ENCODE data around the gene RPS2. TPM values are rescaled to one million over a fixed set of nuclear protein-coding genes. Genes with fewer than 3 reads are reported as not detected.
"Not testable (repeated sequence)": the region's sequence is repeated elsewhere in the genome, so short reads cannot be mapped to it uniquely, and the experiment has no call there.

The RPS2 gene
- total RNA-seq = 1,000 to 10,000 TPM; 3,208 to 3,662 (median 3,410) TPM
- 3,446 TPM for total RNA-seq (2013)
- total RNA-seq = 873 to 2,088 (median 1,431) reads per million in 29 experiments

- Mint-ChIP-seq H3K4me3 (peak within 1 kb of the TSS; percentile 91 to 93 (median 91)), H3K27me3 (no peaks in the 10 kb centered on the region), H3K9me3 (no peaks in the 10 kb centered on the region), H3K36me3 (peaks cover 21% of the 10 kb centered on the region), H3K27ac (peak within 1 kb of the TSS; percentile 95 to 96), H3K4me1 (peaks cover 37 to 49% (median 45%) of the 10 kb centered on the region in 3 donors)
- peaks cover 12 to 55% of the 10 kb centered on the region in 2 experiments for H3K4me1 ChIP-seq (ENCODE audit: control insufficient read depth in 1 of 2, extremely low read depth in 1 of 2, insufficient read depth in 2 of 2, low read length in 2 of 2)
- no peaks in the 10 kb centered on the region for H3K9me3 ChIP-seq
- WGBS (ENCODE audit: insufficient coverage) = under 1% methylated on average over 87 of the region's 97 CpGs
- ATAC-seq (replicated peaks in 1 of 4) = peak; percentile 86 to 89 (median 88)
- peaks cover 7 to 26% of the 10 kb centered on the region in 2 donors for H3K36me3 ChIP-seq (ENCODE audit: control insufficient read depth in 2 of 2, extremely low read depth in 1 of 2, insufficient read depth in 1 of 2, low read length in 1 of 2)
- DNase-seq = peak; percentile 93 to 100 (median 98)
- CTCF ChIA-PET = interaction anchor here in 1 of 2 donors (0.7 to 1.0 kb wide), 2 partner anchors 27 to 176 kb away, joined by 3 to 6 read pairs; no protein-coding TSS in a partner anchor
- POLR2A ChIA-PET = interaction anchor here (0.5 to 1.4 kb wide), 14 partner anchors 20 to 1319 kb away, joined by 3 to 12 read pairs (median 4); partner anchors contain the start of genes ATP6V0C (in 1 of the 2), MSRB1 (in 1 of the 2), NUBP2 (in 1 of the 2) and PKD1 (in 1 of the 2)
- H3K27ac ChIP-seq (ENCODE audit: low read length) = peak within 1 kb of the TSS; percentile 97
- H3K4me3 ChIP-seq (ENCODE audit: control insufficient read depth in 1 of 2, extremely low read depth in 1 of 2, low read length in 1 of 2) = peak within 1 kb of the TSS; percentile 83 to 95
- no peaks in the 10 kb centered on the region for H3K27me3 ChIP-seq (replicated peaks in 1 of 2; ENCODE audit: control insufficient read depth in 2 of 2, extremely low read depth in 1 of 2, insufficient read depth in 2 of 2, low read length in 1 of 2)
These were observed at the start of gene RPS2 for GRCh38 chr16:1964506-1965395. TSS of gene RPS2 (minus strand) at chr16:1964826. CDS start at chr16:1964625, 201 bp downstream.

GRCh38 chr16:2013527-2013926, 48.9 kb upstream of the RPS2 start:
- ChIA-PET CTCF (no interaction called here), POLR2A (no interaction called here)
- H3K4me3 ChIP-seq (ENCODE audit: control insufficient read depth in 1 of 2, extremely low read depth in 1 of 2, low read length in 1 of 2) = no peak overlapping the region
- Mint-ChIP-seq H3K4me1 (peaks cover 9 to 12% (median 11%) of the 10 kb centered on the region in 3 donors), H3K4me3 (no peak overlapping the region), H3K9me3 (no peaks in the 10 kb centered on the region), H3K27me3 (peaks cover 0 to 3% of the 10 kb centered on the region in 2 donors), H3K36me3 (no peaks in the 10 kb centered on the region), H3K27ac (no peak overlapping the region)
- H3K27me3 ChIP-seq (replicated peaks in 1 of 2; ENCODE audit: control insufficient read depth in 2 of 2, extremely low read depth in 1 of 2, insufficient read depth in 2 of 2, low read length in 1 of 2) = peaks cover 0 to 13% of the 10 kb centered on the region in 2 experiments
- no peaks in the 10 kb centered on the region for H3K9me3 ChIP-seq
- ATAC-seq (replicated peaks in 1 of 4) (no peak), DNase-seq (no peak)
- no peak overlapping the region for H3K27ac ChIP-seq (ENCODE audit: low read length)
- 98% methylated on average over 8 of the region's 15 CpGs for WGBS (ENCODE audit: insufficient coverage)
- no peaks in the 10 kb centered on the region for H3K36me3 ChIP-seq (ENCODE audit: control insufficient read depth in 2 of 2, extremely low read depth in 1 of 2, insufficient read depth in 1 of 2, low read length in 1 of 2)
- peaks cover 10 to 15% of the 10 kb centered on the region in 2 experiments for H3K4me1 ChIP-seq (ENCODE audit: control insufficient read depth in 1 of 2, extremely low read depth in 1 of 2, insufficient read depth in 2 of 2, low read length in 2 of 2)

- H3K27ac Mint-ChIP-seq; H3K9me3 ChIP-seq; H3K4me3 ChIP-seq (ENCODE audit: control insufficient read depth in 1 of 2, extremely low read depth in 1 of 2, low read length in 1 of 2); H3K27me3 Mint-ChIP-seq; H3K36me3 ChIP-seq (ENCODE audit: control insufficient read depth in 2 of 2, extremely low read depth in 1 of 2, insufficient read depth in 1 of 2, low read length in 1 of 2); DNase-seq; H3K36me3 Mint-ChIP-seq; POLR2A ChIA-PET; H3K4me3 Mint-ChIP-seq; ATAC-seq (replicated peaks in 1 of 4); CTCF ChIA-PET; H3K27ac ChIP-seq (ENCODE audit: low read length); H3K27me3 ChIP-seq (replicated peaks in 1 of 2; ENCODE audit: control insufficient read depth in 2 of 2, extremely low read depth in 1 of 2, insufficient read depth in 2 of 2, low read length in 1 of 2); H3K9me3 Mint-ChIP-seq: not testable (repeated sequence)
- WGBS (ENCODE audit: insufficient coverage) = 80% methylated on average over 5 of the region's 9 CpGs
- peaks cover 26 to 29% (median 27%) of the 10 kb centered on the region in 3 donors for H3K4me1 Mint-ChIP-seq
- peaks cover 17 to 33% of the 10 kb centered on the region in 2 experiments for H3K4me1 ChIP-seq (ENCODE audit: control insufficient read depth in 1 of 2, extremely low read depth in 1 of 2, insufficient read depth in 2 of 2, low read length in 2 of 2)
These were observed 47.1 kb upstream of the RPS2 start for GRCh38 chr16:2011726-2012125.

GRCh38 chr16:2009791-2010510, 45.3 kb upstream of the RPS2 start, which contains the start of gene ZNF598:
TSS of gene ZNF598 (minus strand) at chr16:2009821.
- Mint-ChIP-seq H3K9me3 (no peaks in the 10 kb centered on the region), H3K36me3 (no peaks in the 10 kb centered on the region), H3K27me3 (no peaks in the 10 kb centered on the region), H3K4me3 (peak within 1 kb of the TSS; percentile 86 to 88 (median 87)), H3K4me1 (peaks cover 34 to 41% (median 40%) of the 10 kb centered on the region in 3 donors), H3K27ac (peak within 1 kb of the TSS; percentile 91 to 92)
- Histone ChIP-seq H3K9me3 (no peaks in the 10 kb centered on the region), H3K36me3 (ENCODE audit: control insufficient read depth in 2 of 2, extremely low read depth in 1 of 2, insufficient read depth in 1 of 2, low read length in 1 of 2) (peaks cover 3% of the 10 kb centered on the region in 2 donors), H3K4me1 (ENCODE audit: control insufficient read depth in 1 of 2, extremely low read depth in 1 of 2, insufficient read depth in 2 of 2, low read length in 2 of 2) (peaks cover 17 to 49% of the 10 kb centered on the region in 2 experiments), H3K27ac (ENCODE audit: low read length) (peak within 1 kb of the TSS; percentile 94), H3K4me3 (ENCODE audit: control insufficient read depth in 1 of 2, extremely low read depth in 1 of 2, low read length in 1 of 2) (peak within 1 kb of the TSS; percentile 78 to 84), H3K27me3 (replicated peaks in 1 of 2; ENCODE audit: control insufficient read depth in 2 of 2, extremely low read depth in 1 of 2, insufficient read depth in 2 of 2, low read length in 1 of 2) (no peaks in the 10 kb centered on the region)
- DNase-seq = peak; percentile 42 to 90 (median 70)
- 1% methylated on average over 49 of the region's 52 CpGs for WGBS (ENCODE audit: insufficient coverage)
- peak; percentile 91 to 96 (median 96) for ATAC-seq (replicated peaks in 1 of 4)
- ChIA-PET POLR2A (no interaction called here), CTCF (no interaction called here)

- Mint-ChIP-seq H3K36me3 (no peaks in the 10 kb centered on the region), H3K4me3 (peak overlapping the region; percentile 82 to 87 (median 84)), H3K27ac (peak overlapping the region; percentile 76 to 88), H3K27me3 (no peaks in the 10 kb centered on the region), H3K9me3 (no peaks in the 10 kb centered on the region), H3K4me1 (peaks cover 38 to 47% (median 42%) of the 10 kb centered on the region in 3 donors)
- no peaks in the 10 kb centered on the region for H3K9me3 ChIP-seq
- no peaks in the 10 kb centered on the region for H3K27me3 ChIP-seq (replicated peaks in 1 of 2; ENCODE audit: control insufficient read depth in 2 of 2, extremely low read depth in 1 of 2, insufficient read depth in 2 of 2, low read length in 1 of 2)
- peak in 1 of 35 experiments; percentile 21 for DNase-seq
- ChIA-PET POLR2A (interaction anchor here in 1 of 2 donors (0.6 kb wide), 1 partner anchor 146 kb away, joined by 3 read pairs; the partner anchor contains the start of gene TRAF7), CTCF (interaction anchor here in 1 of 2 donors (1.3 kb wide), 1 partner anchor 17 kb away, joined by 3 read pairs; no protein-coding TSS in a partner anchor)
- H3K4me1 ChIP-seq (ENCODE audit: control insufficient read depth in 1 of 2, extremely low read depth in 1 of 2, insufficient read depth in 2 of 2, low read length in 2 of 2) = peaks cover 19 to 56% of the 10 kb centered on the region in 2 experiments
- H3K36me3 ChIP-seq (ENCODE audit: control insufficient read depth in 2 of 2, extremely low read depth in 1 of 2, insufficient read depth in 1 of 2, low read length in 1 of 2) = peaks cover 3% of the 10 kb centered on the region in 2 donors
- peak; percentile 5 to 62 (median 50) for ATAC-seq (replicated peaks in 1 of 4)
- peak overlapping the region; percentile 53 for H3K27ac ChIP-seq (ENCODE audit: low read length)
- peak overlapping the region; percentile 59 to 70 for H3K4me3 ChIP-seq (ENCODE audit: control insufficient read depth in 1 of 2, extremely low read depth in 1 of 2, low read length in 1 of 2)
- under 1% methylated on average over 55 of the region's 55 CpGs for WGBS (ENCODE audit: insufficient coverage)
These were observed 44.6 kb upstream of the RPS2 start for GRCh38 chr16:2009164-2009711.
